HFFc6 (cell line): Measurements from ENCODE around the gene SNX1. TPM values are rescaled to one million over a fixed set of nuclear protein-coding genes. Genes with fewer than 3 reads are reported as not detected.

Source experiments
- DNase-seq: peaks from one replicate; pipeline ENCODE4 v3.0.0-alpha.2; 2018
- H3K27ac Mint-ChIP-seq: 2 replicates; pipeline ENCODE4 v1.8.0; 2020; ENCODE audit warnings: mild to moderate bottlenecking, mixed read lengths
- H3K27me3 Mint-ChIP-seq: 2 replicates; pipeline ENCODE4 v1.8.0; 2021; ENCODE audit warnings: mild to moderate bottlenecking, moderate library complexity, mixed read lengths; ENCODE audit not compliant: insufficient read depth
- H3K36me3 Mint-ChIP-seq: 2 replicates; pipeline ENCODE4 v1.8.0; 2021; ENCODE audit warnings: low read depth, mixed read lengths
- H3K4me1 Mint-ChIP-seq: 2 replicates; pipeline ENCODE4 v1.8.0; 2020; ENCODE audit warnings: low read depth, mixed read lengths
- H3K4me3 Mint-ChIP-seq: 2 replicates; pipeline ENCODE4 v1.8.0; 2020; ENCODE audit warnings: mild to moderate bottlenecking, moderate library complexity, mixed read lengths
- H3K9me3 Mint-ChIP-seq: 2 replicates; pipeline ENCODE4 v1.8.0; 2020; ENCODE audit warnings: mild to moderate bottlenecking, mixed read lengths
- CTCF ChIP-seq: fragments of 200-600 bp; sonication (generic); IDR thresholded peaks from 2 replicates; pipeline ENCODE4 v1.5.0; 2021; ENCODE audit warnings: antibody characterized with exemption, mild to moderate bottlenecking
- total RNA-seq, 6 experiments: library from RNA; stranded (reverse); fragmentation: NEBNext Ultra II Directional; extraction: Animal tissue kit (Norgen Biotek cat#: 25700); gene quantifications; 2 replicates in 1 of 6; 3 replicates in 5 of 6; pipeline ENCODE4 v1.2.3, GENCODE V29; 2021

The SNX1 gene
- total RNA-seq, 6 experiments from 2014 or later, result 87.4 to 102 (median 96.1) TPM

- Mint-ChIP-seq H3K27me3 (peaks cover 10% of the 10 kb centered on the region), H3K36me3 (peaks cover 41% of the 10 kb centered on the region), H3K9me3 (no peaks in the 10 kb centered on the region), H3K4me1 (peaks cover 39% of the 10 kb centered on the region), H3K27ac (peak overlapping the region; percentile 66), H3K4me3 (peak overlapping the region; percentile 17)
- no peak for TF ChIP-seq CTCF
- no peak for DNase-seq
These were observed 62.8 kb downstream of the SNX1 start for GRCh38 chr15:64158363-64159134.

GRCh38 chr15:64161688-64162477 lies 66.1 kb downstream of the SNX1 start:
- H3K27me3 Mint-ChIP-seq, result peaks cover 5% of the 10 kb centered on the region; the same call in 1 of the 2 replicates
- TF ChIP-seq CTCF, result no peak
- peaks cover 33% of the 10 kb centered on the region for H3K36me3 Mint-ChIP-seq
- H3K4me1 Mint-ChIP-seq, result peaks cover 56% of the 10 kb centered on the region
- no peak for DNase-seq
- H3K4me3 Mint-ChIP-seq, result peak overlapping the region; percentile 93
- H3K9me3 Mint-ChIP-seq, result no peaks in the 10 kb centered on the region
- H3K27ac Mint-ChIP-seq, result peak overlapping the region; percentile 85

GRCh38 chr15:64162478-64162868 lies 66.7 kb downstream of the SNX1 start:
- Mint-ChIP-seq H3K9me3 (no peaks in the 10 kb centered on the region), H3K4me3 (peak overlapping the region; percentile 93), H3K36me3 (peaks cover 33% of the 10 kb centered on the region), H3K27me3 (peaks cover 5% of the 10 kb centered on the region; the same call in 1 of the 2 replicates), H3K4me1 (peaks cover 56% of the 10 kb centered on the region), H3K27ac (peak overlapping the region; percentile 85)
- TF ChIP-seq CTCF, result no peak
- DNase-seq, result no peak

- peak within 1 kb of the TSS; percentile 93 for H3K4me3 Mint-ChIP-seq
- peaks cover 28% of the 10 kb centered on the region for H3K36me3 Mint-ChIP-seq
- peaks cover 5% of the 10 kb centered on the region; the same call in 1 of the 2 replicates for H3K27me3 Mint-ChIP-seq
- H3K27ac Mint-ChIP-seq, result peak within 1 kb of the TSS; percentile 88
- peaks cover 54% of the 10 kb centered on the region for H3K4me1 Mint-ChIP-seq
- no peaks in the 10 kb centered on the region for H3K9me3 Mint-ChIP-seq
- peak; percentile 96 for DNase-seq
- peak; percentile 62 for TF ChIP-seq CTCF
These were observed 67.3 kb downstream of the SNX1 start, which contains the start of gene PPIB for GRCh38 chr15:64162869-64163658. Gene PPIB (minus strand): TSS chr15:64163022. CDS start chr15:64162986, 36 bp downstream.
